T-helper 2 cell treated with Interferon-gamma antibody and Interleukin-4, amounts not matched to agents 100 ng/mL and 5 ng/mL, for 36 hours (primary cell): ENCODE results near the gene HNRNPLL. TPM values are rescaled to one million over a fixed set of nuclear protein-coding genes. Genes with fewer than 3 reads are reported as not detected.

Source experiments
- total RNA-seq: library from RNA; stranded (reverse); gene quantifications from 2 replicates; pipeline ENCODE4 v1.2.3, GENCODE V29; 2022

The HNRNPLL gene
- total RNA-seq, 1 donor from 2014 or later = 80.6 TPM

Other genes with a start within 250 kb of the HNRNPLL start
- gene ATL2, start 225.7 kb downstream of the HNRNPLL start, total RNA-seq = 54.5 and 58.1 TPM in 2 replicates
- gene GALM, start 63.2 kb upstream of the HNRNPLL start, total RNA-seq = 51.0 and 54.2 TPM in 2 replicates
- 316 and 333 TPM in 2 replicates for gene SRSF7, start 148.4 kb upstream of the HNRNPLL start, total RNA-seq
- 18.9 and 19.2 TPM in 2 replicates for gene GEMIN6, start 175.3 kb upstream of the HNRNPLL start, total RNA-seq